PFSK-1 (cell line): ENCODE data around the gene HSBP1L1.

Source experiments
- POLR2AphosphoS5 ChIP-seq: IDR thresholded peaks from 2 replicates; pipeline ENCODE4 v1.6.1; 2012; ENCODE audit warnings: low read depth, mild to moderate bottlenecking, control low read depth, low read length, moderate library complexity
- SIN3A ChIP-seq: IDR thresholded peaks from 2 replicates; pipeline ENCODE4 v1.6.1; 2012; ENCODE audit warnings: mild to moderate bottlenecking, low read length, moderate library complexity, borderline replicate concordance; ENCODE audit not compliant: insufficient read depth

DNA sequence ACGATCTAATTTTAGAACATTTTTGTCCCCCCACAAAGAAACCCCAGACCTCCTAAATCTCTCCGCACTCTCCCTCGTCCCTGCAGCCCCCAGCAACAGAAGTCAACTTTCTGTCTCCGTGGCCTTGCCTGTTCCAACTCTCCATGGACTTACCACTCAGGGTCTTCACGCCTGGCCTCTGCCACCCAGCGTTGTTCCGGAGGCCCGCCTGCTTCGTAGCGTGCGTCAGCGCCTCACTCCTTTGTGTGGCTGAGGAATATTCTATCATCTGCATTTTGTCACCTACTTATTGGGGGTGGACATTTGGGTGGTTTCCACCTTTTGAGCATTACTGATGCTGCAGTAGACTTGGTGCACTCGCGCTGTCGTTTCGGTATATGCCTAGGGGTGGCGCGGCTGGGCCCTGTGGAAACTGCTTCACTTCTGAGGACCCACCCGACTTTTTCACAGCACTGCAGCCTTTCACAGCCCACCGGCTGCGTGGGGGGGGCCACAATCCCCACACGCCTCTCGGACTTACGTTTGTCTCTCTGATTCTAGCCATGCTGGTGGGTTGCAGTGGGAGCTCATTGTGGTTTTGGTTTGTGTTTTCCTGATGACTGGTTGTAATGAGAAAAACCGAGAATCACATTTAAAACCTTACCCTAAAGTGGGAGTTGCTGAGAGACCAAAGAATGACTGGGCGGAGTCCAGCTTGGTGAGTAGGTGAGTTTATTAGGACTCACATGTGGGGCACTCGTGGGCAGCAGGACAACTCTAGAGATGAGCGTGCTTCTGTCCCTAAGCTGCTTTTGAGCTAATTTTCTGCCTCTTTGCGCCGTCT, 1.4 kb upstream of the HSBP1L1 start:
- TF ChIP-seq SIN3A: no peak
- TF ChIP-seq POLR2AphosphoS5: no peak
